ENCODE measurements around the gene PRKAG3. TPM values are rescaled to one million over a fixed set of nuclear protein-coding genes. Genes with fewer than 3 reads are reported as not detected.

PRKAG3 gene
- total and polyA plus RNA-seq, 2 donors (not counting 1 experiment from before 2014, with no cell fraction given) = not detected

GRCh38 chr2:218781691-218782527 lies 49.7 kb downstream of the PRKAG3 start, which contains the start of gene CYP27A1:
CYP27A1 (plus strand) TSS chr2:218782147; CDS start chr2:218782183, 36 bp downstream.
- Histone ChIP-seq H3K27me3 (replicated peaks in 1 of 4; ENCODE audit: control extremely low read depth in 1 of 4, control insufficient read depth in 3 of 4, insufficient read depth in 4 of 4, low read length in 3 of 4) (peaks cover 0 to 39% (median 16%) of the 10 kb centered on the region in 4 experiments), H4K20me1 (ENCODE audit: control insufficient read depth, insufficient read depth, low read length, poor library complexity, severe bottlenecking) (no peaks in the 10 kb centered on the region), H3K79me2 (ENCODE audit: control insufficient read depth, insufficient read depth, low read length) (no peaks in the 10 kb centered on the region), H3K9me3 (ENCODE audit: control extremely low read depth in 1 of 3, control insufficient read depth in 2 of 3, insufficient read depth in 1 of 3, low read length in 2 of 3) (peaks cover 0 to 14% (median 4%) of the 10 kb centered on the region in 3 donors), H3K27ac (ENCODE audit: low read length in 2 of 2) (no peak within 1 kb of the TSS), H3K4me3 (ENCODE audit: control extremely low read depth in 1 of 5, extremely low read depth in 1 of 5, insufficient read depth in 1 of 5, low read depth in 2 of 5, low read length in 4 of 5) (no peak within 1 kb of the TSS), H3K9ac (ENCODE audit: low read length) (no peak within 1 kb of the TSS), H3K36me3 (replicated peaks in 1 of 2; ENCODE audit: control extremely low read depth in 1 of 2, control insufficient read depth in 1 of 2, extremely low read depth in 1 of 2, insufficient read depth in 2 of 2, low read length in 1 of 2) (no peaks in the 10 kb centered on the region), H3K4me2 (replicated peaks; ENCODE audit: low read depth, low read length, poor library complexity, severe bottlenecking) (peak within 1 kb of the TSS; percentile 51), H2AFZ (ENCODE audit: insufficient read depth, low read depth, low read length, poor library complexity, severe bottlenecking) (no peak within 1 kb of the TSS), H3K4me1 (ENCODE audit: control insufficient read depth in 2 of 2, insufficient read depth in 2 of 2, low read length in 2 of 2) (peaks cover 6 to 11% of the 10 kb centered on the region in 2 donors)
- ATAC-seq (ENCODE audit: low read depth) (no peak), DNase-seq (no peak)
- CTCF ChIA-PET = no interaction called here
- H3K27me3 Mint-ChIP-seq = peaks cover 52% of the 10 kb centered on the region
- 6% methylated on average over 74 of the region's 76 CpGs for WGBS (ENCODE audit: insufficient coverage)
- peaks cover 6% of the 10 kb centered on the region for H3K4me1 Mint-ChIP-seq
- H3K4me3 Mint-ChIP-seq = no peak within 1 kb of the TSS
- no peak within 1 kb of the TSS for H3K27ac Mint-ChIP-seq
- POLR2A ChIA-PET = no interaction called here
- peaks cover 6% of the 10 kb centered on the region for H3K9me3 Mint-ChIP-seq (ENCODE audit: insufficient read depth)
- intact Hi-C loops (cut with micrococcal nuclease) = no loop called here
- TF ChIP-seq CTCF (IDR thresholded peaks at IDR 0.05) (no peak), EZH2 (IDR thresholded peaks at IDR 0.05; ENCODE audit: borderline replicate concordance, insufficient read depth, low read depth, low read length, poor library complexity, severe bottlenecking) (no peak)

Data from B cell (primary cell).